Kidney (tissue), 14 donors: Measurements from ENCODE around the gene NPR2. TPM values are rescaled to one million over a fixed set of nuclear protein-coding genes. Genes with fewer than 3 reads are reported as not detected.

Experiments used
- DNase-seq, 5 donors: peaks; one replicate each; pipeline ENCODE4 v3.0.0-alpha.2; 2013 to 2020
- FAIRE-seq: peaks from 2 replicates; lab custom pipeline; 2012; peaks lifted over from hg19 to GRCh38; lab: Jason Lieb, UNC
- H3K27ac ChIP-seq, 2 donors: one replicate each; pipeline ENCODE4 v1.7.0; 2013; ENCODE audit warnings: low read depth in 2 of 2, low read length in 2 of 2, inconsistent platforms in 1 of 2
- H3K27me3 ChIP-seq: one replicate; pipeline ENCODE4 v1.7.1; 2013; ENCODE audit warnings: low read length, inconsistent platforms; ENCODE audit not compliant: control insufficient read depth, insufficient read depth
- H3K36me3 ChIP-seq, 3 donors: one replicate each; pipeline versions ENCODE4 v1.7.0 to v1.7.1; 2013; ENCODE audit warnings: low read length in 3 of 3, control low read depth in 1 of 3, inconsistent platforms in 1 of 3; ENCODE audit not compliant: insufficient read depth in 3 of 3, control insufficient read depth in 2 of 3
- H3K4me1 ChIP-seq, 3 donors: one replicate each; pipeline versions ENCODE4 v1.7.0 to v1.7.1; 2013; ENCODE audit warnings: low read length in 3 of 3, inconsistent platforms in 1 of 3, low read depth in 1 of 3; ENCODE audit not compliant: control insufficient read depth in 2 of 3, insufficient read depth in 2 of 3
- H3K4me3 ChIP-seq, 3 donors: one replicate each; pipeline versions ENCODE4 v1.7.0 to v1.8.1; 2013; ENCODE audit warnings: low read length in 3 of 3, control low read depth in 1 of 3, inconsistent platforms in 1 of 3
- H3K9ac ChIP-seq, 3 donors: one replicate each; pipeline versions ENCODE4 v1.7.0 to v1.7.1; 2013; ENCODE audit warnings: low read length in 3 of 3, control low read depth in 1 of 3, inconsistent platforms in 1 of 3
- H3K9me3 ChIP-seq, 3 donors: one replicate each; pipeline versions ENCODE4 v1.7.0 to v1.7.1; 2013; ENCODE audit warnings: low read length in 3 of 3, control low read depth in 1 of 3, inconsistent platforms in 1 of 3; ENCODE audit not compliant: control insufficient read depth in 2 of 3, insufficient read depth in 1 of 3
- intact Hi-C: fragments of 100-400 bp; cut with DNase I; formaldehyde crosslinking; loops from one replicate; pipeline ENCODE4 v1.11.1; 2022
- polyA plus RNA-seq: library from polyadenylated mRNA; stranded (reverse); fragments of 350-450 nt; fragmentation: Illumina TruSeq; extraction: RNeasy Lipid Tissue Mini Kit (QIAGEN cat#74804); gene quantifications from one replicate; pipeline ENCODE4 v1.2.3, GENCODE V29; 2014; ENCODE audit warnings: low read depth, low replicate concordance; ENCODE audit not compliant: insufficient read depth
- total RNA-seq: library from RNA; stranded (reverse); fragmentation: NEBNext Ultra II Directional; extraction: Animal tissue kit (Norgen Biotek cat#: 25700); gene quantifications from one replicate; pipeline ENCODE4 v1.2.1, GENCODE V29; 2021
- TF ChIP-seq, protein P1 (sequence below): IDR thresholded peaks from 3 replicates; pipeline ENCODE4 v1.5.1; 2012; ENCODE audit warnings: mild to moderate bottlenecking, moderate library complexity, borderline replicate concordance; ENCODE audit not compliant: insufficient read depth; ENCODE audit errors: extremely low read depth
- donor health status: control.
- donor health status: control.
- donor health status: control.
- donor health status: control.
- donor health status: control.
- donor health status: DM: yes; HTN: yes; CAD: no.
- donor health status: Normal renal cell carcinoma (clear cell type).

The NPR2 gene
- total and polyA plus RNA-seq, 2 donors from 2014 or later, result 11.4 to 17.0 TPM

DNA sequence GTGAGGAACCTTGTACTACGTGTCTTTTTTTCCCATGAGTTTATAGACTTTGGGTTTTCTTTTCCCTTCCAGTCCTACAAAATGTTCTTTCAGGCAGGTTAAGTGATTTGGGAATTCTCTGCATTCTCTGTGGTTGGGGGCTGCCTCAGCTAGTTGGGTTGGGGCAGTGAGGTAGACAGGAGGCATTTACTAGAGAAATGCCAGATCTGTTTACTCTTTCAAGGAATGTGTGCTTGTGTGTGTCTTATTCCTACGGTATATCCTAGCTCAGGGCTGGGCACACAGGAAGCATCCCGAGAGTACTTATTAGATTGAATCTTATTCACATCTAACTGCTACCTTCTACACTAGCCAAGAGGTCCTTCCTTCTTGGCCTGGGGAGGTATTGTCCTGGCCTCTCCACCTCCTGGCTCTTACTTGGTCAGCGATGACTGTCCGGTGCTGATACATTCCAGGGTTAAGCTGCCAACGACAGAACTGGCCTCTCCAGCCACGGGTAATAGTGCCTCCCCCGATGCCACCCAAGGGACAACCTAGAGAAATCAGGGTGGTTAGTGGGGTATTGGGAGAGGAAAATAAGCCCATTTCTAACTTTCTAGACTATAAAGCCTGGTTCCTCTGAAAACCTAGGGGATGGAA, 47.4 kb upstream of the NPR2 start:
- no peak overlapping the region for H3K27ac ChIP-seq
- H3K27me3 ChIP-seq, result no peaks in the 10 kb centered on the region
- DNase-seq, result no peak
- H3K36me3 ChIP-seq, result peaks cover 11 to 55% (median 46%) of the 10 kb centered on the region in 3 donors
- FAIRE-seq, result no peak
- H3K9ac ChIP-seq, result no peak overlapping the region
- H3K9me3 ChIP-seq, result no peaks in the 10 kb centered on the region
- peaks cover 0 to 17% (median 11%) of the 10 kb centered on the region in 3 donors for H3K4me1 ChIP-seq
- TF ChIP-seq, protein P1, sequence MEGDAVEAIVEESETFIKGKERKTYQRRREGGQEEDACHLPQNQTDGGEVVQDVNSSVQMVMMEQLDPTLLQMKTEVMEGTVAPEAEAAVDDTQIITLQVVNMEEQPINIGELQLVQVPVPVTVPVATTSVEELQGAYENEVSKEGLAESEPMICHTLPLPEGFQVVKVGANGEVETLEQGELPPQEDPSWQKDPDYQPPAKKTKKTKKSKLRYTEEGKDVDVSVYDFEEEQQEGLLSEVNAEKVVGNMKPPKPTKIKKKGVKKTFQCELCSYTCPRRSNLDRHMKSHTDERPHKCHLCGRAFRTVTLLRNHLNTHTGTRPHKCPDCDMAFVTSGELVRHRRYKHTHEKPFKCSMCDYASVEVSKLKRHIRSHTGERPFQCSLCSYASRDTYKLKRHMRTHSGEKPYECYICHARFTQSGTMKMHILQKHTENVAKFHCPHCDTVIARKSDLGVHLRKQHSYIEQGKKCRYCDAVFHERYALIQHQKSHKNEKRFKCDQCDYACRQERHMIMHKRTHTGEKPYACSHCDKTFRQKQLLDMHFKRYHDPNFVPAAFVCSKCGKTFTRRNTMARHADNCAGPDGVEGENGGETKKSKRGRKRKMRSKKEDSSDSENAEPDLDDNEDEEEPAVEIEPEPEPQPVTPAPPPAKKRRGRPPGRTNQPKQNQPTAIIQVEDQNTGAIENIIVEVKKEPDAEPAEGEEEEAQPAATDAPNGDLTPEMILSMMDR, result no peak
- intact Hi-C loops, result no loop called here
- no peak overlapping the region for H3K4me3 ChIP-seq

DNA sequence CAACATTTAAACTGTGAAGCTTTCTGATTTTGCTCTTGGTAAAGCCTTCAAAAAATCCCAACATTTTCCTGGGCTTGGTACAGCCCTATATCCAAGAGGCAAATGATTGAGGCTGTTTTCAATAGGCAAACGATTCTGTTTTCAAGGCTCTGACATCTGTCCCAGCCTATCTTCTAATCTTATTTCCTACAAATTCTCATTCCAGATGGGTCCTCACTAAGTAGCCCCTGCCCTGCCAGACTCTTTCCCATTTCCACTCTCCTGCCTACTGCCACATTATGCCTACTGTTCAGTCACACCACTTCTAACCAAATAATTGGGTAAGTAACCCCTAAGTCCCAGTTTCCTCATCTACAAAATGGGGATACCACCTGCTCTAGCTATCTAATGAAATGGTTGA, 45.8 kb upstream of the NPR2 start:
- peaks cover 0 to 26% (median 11%) of the 10 kb centered on the region in 3 donors for H3K4me1 ChIP-seq
- no peak for FAIRE-seq
- TF ChIP-seq, protein P1, result no peak
- intact Hi-C loops, result no loop called here
- H3K27me3 ChIP-seq, result no peaks in the 10 kb centered on the region
- H3K36me3 ChIP-seq, result peaks cover 5 to 40% (median 32%) of the 10 kb centered on the region in 3 donors
- no peak overlapping the region for H3K27ac ChIP-seq
- H3K9me3 ChIP-seq, result no peaks in the 10 kb centered on the region
- peak overlapping the region in 1 of 3 donors; percentile 53 for H3K9ac ChIP-seq
- peak overlapping the region in 2 of 3 donors; percentile 20 to 91 for H3K4me3 ChIP-seq
- DNase-seq, result no peak

DNA sequence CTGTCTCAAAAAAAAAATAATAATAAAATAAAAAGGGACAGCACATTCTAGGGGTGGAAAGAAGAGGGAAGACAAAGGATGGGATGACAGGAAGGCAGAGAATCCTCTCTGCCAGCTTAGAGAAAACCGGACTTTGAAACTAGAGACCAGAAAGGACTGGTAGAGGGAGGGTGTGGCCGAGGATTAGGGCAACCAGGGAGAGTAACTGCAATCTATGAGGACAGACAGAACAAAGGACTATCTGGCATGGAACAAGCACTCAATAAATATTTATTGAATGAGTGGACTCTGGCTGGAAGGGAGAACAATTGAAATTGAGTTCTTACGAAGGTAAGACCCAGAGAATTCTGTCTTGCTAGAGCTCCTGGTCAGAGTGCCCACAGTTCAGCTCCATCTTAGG, 44.8 kb upstream of the NPR2 start:
- TF ChIP-seq, protein P1, result no peak
- no peaks in the 10 kb centered on the region for H3K9me3 ChIP-seq
- peak overlapping the region in 2 of 3 donors; percentile 12 to 96 for H3K9ac ChIP-seq
- H3K27me3 ChIP-seq, result no peaks in the 10 kb centered on the region
- H3K36me3 ChIP-seq, result peaks cover 11 to 43% (median 34%) of the 10 kb centered on the region in 3 donors
- intact Hi-C loops, result no loop called here
- peaks cover 0 to 26% (median 11%) of the 10 kb centered on the region in 3 donors for H3K4me1 ChIP-seq
- no peak for FAIRE-seq
- H3K27ac ChIP-seq, result no peak overlapping the region
- no peak for DNase-seq
- peak overlapping the region; percentile 43 to 91 (median 81) for H3K4me3 ChIP-seq
